ENCODE measurements around the gene PACC1. TPM values are rescaled to one million over a fixed set of nuclear protein-coding genes. Genes with fewer than 3 reads are reported as not detected.
A peak's percentile ranks its signal among the peaks of the same experiment; 100 is the strongest.

Gene PACC1
- total RNA-seq, result 9.7 TPM
- long read RNA-seq, transcript TMEM206-201 (8 exons, 2,475 nt), result major isoform, 15 of 22 reads
- long read RNA-seq, partial matches to known transcripts, result 2 of 22 reads
- long read RNA-seq, other reads (novel, unspliced or antisense), result 5 of 22 reads

DNA sequence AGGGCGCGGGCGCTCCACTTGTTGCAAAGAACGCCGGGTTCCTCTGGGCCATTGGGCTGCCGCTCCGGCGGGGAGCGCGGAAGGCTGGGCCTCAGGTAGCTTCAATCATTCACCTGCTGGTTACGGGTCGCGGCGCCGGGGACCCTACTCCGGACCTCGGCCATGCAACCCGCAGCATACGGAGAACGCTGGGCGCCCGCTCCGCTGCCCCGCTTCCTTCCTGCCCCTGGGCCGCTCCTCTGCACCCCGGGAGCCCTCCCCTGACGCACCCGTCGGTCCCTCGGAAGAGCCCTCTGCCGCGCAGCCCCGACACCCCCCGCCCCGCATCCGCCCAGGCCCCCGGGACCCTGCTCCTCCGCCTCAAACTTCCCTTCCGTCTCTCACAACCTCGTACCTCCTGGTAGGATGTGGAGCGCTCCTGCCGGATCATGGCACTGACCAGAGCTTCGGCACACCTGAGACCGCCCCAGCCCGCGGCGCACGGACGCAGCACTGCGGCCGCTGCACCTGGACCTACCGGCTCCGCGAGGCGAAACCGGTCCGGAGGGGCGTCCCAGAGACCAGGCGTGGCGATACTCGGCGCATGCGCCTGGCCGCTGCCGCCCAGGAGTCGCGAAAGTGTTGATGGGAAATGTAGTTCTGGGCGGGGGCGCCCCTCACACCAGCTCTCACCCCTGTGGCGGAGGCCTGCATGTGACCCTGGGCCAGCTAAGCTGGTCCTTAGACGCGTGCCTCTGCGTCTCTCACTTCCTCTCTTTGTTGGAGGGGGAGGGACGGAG, at the start of gene PACC1:
PACC1 (minus strand) TSS at position 559 of the 779 bp plus-strand sequence; CDS start at position 430, 129 bp downstream.
- peak; percentile 95 for DNase-seq
- Histone ChIP-seq H3K36me3 (peaks cover 7% of the 10 kb centered on the region), H3K4me1 (peaks cover 9% of the 10 kb centered on the region), H3K9me3 (no peaks in the 10 kb centered on the region), H3K27me3 (no peaks in the 10 kb centered on the region), H3K4me3 (peak within 1 kb of the TSS; percentile 85), H3K27ac (peak within 1 kb of the TSS; percentile 60)
- intact Hi-C loops (cut with DNase I), result no loop called here
- peak; percentile 96 for ATAC-seq
- TF ChIP-seq, protein P1, sequence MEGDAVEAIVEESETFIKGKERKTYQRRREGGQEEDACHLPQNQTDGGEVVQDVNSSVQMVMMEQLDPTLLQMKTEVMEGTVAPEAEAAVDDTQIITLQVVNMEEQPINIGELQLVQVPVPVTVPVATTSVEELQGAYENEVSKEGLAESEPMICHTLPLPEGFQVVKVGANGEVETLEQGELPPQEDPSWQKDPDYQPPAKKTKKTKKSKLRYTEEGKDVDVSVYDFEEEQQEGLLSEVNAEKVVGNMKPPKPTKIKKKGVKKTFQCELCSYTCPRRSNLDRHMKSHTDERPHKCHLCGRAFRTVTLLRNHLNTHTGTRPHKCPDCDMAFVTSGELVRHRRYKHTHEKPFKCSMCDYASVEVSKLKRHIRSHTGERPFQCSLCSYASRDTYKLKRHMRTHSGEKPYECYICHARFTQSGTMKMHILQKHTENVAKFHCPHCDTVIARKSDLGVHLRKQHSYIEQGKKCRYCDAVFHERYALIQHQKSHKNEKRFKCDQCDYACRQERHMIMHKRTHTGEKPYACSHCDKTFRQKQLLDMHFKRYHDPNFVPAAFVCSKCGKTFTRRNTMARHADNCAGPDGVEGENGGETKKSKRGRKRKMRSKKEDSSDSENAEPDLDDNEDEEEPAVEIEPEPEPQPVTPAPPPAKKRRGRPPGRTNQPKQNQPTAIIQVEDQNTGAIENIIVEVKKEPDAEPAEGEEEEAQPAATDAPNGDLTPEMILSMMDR (IDR thresholded peaks at IDR 0.05), result no peak

DNA sequence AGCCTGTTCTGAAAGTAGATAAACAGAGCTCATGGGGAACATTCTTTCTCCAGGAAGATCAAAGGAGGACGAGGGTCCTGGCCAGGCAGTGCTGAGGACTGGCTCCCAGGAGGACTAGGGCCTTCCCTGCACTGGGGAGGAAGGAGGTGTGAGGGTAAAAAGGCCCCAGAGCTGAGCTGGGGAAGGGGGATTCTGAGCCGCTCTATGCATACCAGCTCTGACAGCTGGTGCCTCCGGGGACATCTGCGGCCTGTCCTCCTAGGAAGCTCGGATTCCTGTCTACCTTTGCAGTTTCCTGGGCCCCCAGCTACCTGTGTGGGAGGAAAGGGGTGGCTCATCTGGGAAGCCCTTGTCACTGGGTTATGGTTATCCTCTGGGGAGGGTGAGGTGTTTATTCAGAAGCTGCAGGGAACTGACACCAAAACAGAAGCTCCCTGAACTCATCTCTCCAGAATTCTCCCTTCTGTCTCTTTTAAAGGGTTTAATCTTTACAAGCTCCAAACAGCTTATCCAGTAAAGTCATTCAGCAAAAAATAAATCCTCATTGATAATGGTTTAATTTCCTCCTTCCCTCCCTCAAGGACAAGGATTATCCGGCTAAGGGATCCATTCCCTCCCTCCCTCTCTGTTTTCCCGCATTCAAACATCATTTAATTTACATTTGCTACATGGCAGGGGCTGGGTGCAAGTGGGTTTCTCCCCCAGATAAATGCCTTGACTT, 49.0 kb upstream of the PACC1 start:
- no peaks in the 10 kb centered on the region for H3K4me1 ChIP-seq
- H3K9me3 ChIP-seq, result no peaks in the 10 kb centered on the region
- no peaks in the 10 kb centered on the region for H3K36me3 ChIP-seq
- H3K4me3 ChIP-seq, result no peak overlapping the region
- TF ChIP-seq, protein P1 (IDR thresholded peaks at IDR 0.05), result no peak
- intact Hi-C loops (cut with DNase I), result no loop called here
- DNase-seq (peak; percentile 40), ATAC-seq (no peak)
- H3K27me3 ChIP-seq, result no peaks in the 10 kb centered on the region
- H3K27ac ChIP-seq, result no peak overlapping the region

DNA sequence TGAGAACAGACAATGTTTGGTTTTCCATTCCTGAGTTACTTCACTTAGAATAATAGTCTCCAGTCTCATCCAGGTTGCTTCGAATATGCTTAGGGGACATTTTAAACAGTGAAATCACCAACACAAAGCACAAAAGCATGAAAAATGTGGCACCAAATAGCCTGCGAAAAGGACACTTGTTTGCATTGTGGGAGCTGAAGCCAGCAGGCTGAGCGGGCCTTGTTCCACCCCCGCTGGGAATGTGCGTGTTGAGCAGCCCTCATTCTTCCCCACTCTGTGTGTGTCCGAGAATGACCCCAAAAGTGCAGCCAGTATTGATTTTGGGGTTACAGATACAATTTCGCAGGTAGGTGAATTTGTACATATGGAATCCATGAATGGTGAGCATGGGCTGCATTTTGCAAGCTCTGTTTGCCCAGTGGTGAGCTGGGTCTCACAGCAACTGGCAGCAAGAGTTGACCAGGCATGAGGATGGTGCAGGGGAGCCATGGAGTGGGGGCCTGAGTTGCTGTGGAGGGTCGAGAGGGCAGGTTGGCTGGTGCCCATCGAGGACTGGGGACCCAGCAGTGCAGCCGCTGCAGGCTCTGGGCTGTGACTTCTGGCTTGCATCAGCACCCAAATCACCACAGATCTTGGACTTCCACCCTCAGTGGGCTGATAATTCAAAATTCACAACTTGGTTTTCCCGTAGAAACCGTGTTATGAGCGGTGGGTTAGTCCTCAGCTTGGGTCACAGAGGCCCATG, 47.4 kb upstream of the PACC1 start:
- TF ChIP-seq, protein P1 (IDR thresholded peaks at IDR 0.05), result no peak
- ATAC-seq, result no peak
- intact Hi-C loops (cut with DNase I), result no loop called here

DNA sequence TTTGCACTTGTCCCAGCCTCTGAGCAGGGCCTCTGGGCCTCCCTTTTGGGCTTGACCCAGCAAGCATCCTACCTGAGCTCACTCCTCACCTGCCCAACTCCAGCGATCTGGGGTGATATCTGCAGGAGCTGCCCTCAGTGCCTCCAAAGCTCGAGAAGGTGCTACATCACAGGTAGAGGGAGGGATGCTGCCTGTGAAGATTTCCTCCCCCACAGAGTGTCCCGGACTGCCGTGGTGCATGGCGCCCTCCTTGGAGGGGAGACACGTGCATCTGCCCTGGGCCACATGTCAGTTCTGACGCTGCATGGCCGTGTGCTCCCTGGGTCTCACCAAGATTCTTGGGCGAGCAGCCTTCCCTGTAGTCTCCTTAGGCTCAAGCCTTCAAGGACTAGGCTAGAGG, 45.7 kb upstream of the PACC1 start:
- Histone ChIP-seq H3K36me3 (no peaks in the 10 kb centered on the region), H3K27me3 (no peaks in the 10 kb centered on the region), H3K4me3 (no peak overlapping the region), H3K27ac (no peak overlapping the region), H3K9me3 (no peaks in the 10 kb centered on the region), H3K4me1 (no peaks in the 10 kb centered on the region)
- ATAC-seq, result no peak
- DNase-seq, result no peak
- intact Hi-C loops (cut with DNase I), result no loop called here
- TF ChIP-seq, protein P1 (IDR thresholded peaks at IDR 0.05), result no peak

More for the DNA sequence above, 47.4 kb upstream of the PACC1 start:
- Histone ChIP-seq H3K4me1 (no peaks in the 10 kb centered on the region), H3K27ac (no peak overlapping the region), H3K9me3 (no peaks in the 10 kb centered on the region), H3K36me3 (no peaks in the 10 kb centered on the region), H3K4me3 (no peak overlapping the region), H3K27me3 (no peaks in the 10 kb centered on the region)
- peak; percentile 47 for DNase-seq

DNA sequence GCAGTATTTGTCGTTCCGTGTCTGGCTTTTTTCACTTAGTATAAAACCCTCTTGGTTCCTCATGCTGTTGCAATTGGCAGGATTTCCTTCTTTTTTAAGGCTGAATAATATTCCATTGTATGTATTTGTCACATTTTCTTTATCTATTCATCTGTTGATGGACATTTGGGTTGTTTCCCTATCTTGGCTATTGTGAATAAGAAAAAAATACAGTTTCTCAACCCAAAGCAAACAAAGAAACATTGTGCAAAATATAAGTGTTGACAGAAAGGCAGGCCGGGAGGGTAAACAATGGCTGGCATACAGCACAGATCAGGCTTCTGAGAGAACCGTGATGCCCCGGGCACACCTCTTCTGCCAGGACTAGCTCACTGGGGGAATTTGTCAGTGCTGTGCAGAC, 45.0 kb upstream of the PACC1 start:
- intact Hi-C loops (cut with DNase I), result no loop called here
- no peaks in the 10 kb centered on the region for H3K4me1 ChIP-seq
- no peak for ATAC-seq

More for the DNA sequence above, 45.0 kb upstream of the PACC1 start:
- DNase-seq, result no peak
- Histone ChIP-seq H3K27ac (no peak overlapping the region), H3K27me3 (no peaks in the 10 kb centered on the region), H3K36me3 (no peaks in the 10 kb centered on the region), H3K9me3 (no peaks in the 10 kb centered on the region), H3K4me3 (no peak overlapping the region)
- TF ChIP-seq, protein P1 (IDR thresholded peaks at IDR 0.05), result no peak

All from upper lobe of right lung (tissue), 1 donor.